Measurements from ENCODE around the gene SCN10A. TPM values are rescaled to one million over a fixed set of nuclear protein-coding genes. Genes with fewer than 3 reads are reported as not detected.

Gene SCN10A
- total and polyA plus RNA-seq, 9 of the 15 experiments (the other 6 are each of a cell fraction or from before 2014, with no cell fraction given) = not detected

DNA sequence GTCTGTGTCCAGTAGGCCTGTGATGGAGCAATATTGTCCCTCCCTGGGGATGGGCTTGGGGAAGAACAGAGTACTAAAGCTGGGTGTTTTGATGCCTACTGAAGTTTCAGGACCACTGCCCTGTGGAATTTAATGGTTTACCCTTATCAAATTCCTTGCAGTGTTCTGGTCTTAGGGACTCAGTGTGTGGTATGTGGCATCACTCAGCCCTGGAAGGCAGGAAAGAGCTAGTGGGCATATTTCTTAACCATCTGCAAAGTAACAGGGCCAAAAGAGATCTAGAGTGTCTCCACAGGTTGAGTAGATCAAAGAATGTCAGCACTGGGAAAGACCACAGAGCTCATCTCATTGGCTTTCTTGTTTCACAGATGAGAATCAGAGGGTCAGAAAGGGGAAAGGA is 11.8 kb upstream of the SCN10A start:
- Histone ChIP-seq H3K36me3 (ENCODE audit: control insufficient read depth, insufficient read depth, low read length) (no peaks in the 10 kb centered on the region), H4K20me1 (replicated peaks; ENCODE audit: control insufficient read depth, insufficient read depth, low read length) (no peaks in the 10 kb centered on the region; the same call in 1 of the 2 replicates), H3K27ac (ENCODE audit: extremely low read depth, low read depth, low read length) (no peak overlapping the region), H3K9me3 (replicated peaks; ENCODE audit: control insufficient read depth, insufficient read depth, low read depth, low read length) (no peaks in the 10 kb centered on the region), H2AFZ (ENCODE audit: low read depth, low read length) (no peak overlapping the region), H3K9me1 (ENCODE audit: control insufficient read depth, insufficient read depth, low read length) (no peaks in the 10 kb centered on the region), H3K79me2 (ENCODE audit: control insufficient read depth, insufficient read depth, low read length) (no peaks in the 10 kb centered on the region), H3K9ac (ENCODE audit: insufficient read depth in 1 of 2, low read depth in 2 of 2, low read length in 2 of 2) (no peak overlapping the region), H3K4me2 (ENCODE audit: insufficient read depth, low read length) (no peak overlapping the region), H3K4me1 (replicated peaks in 1 of 2; ENCODE audit: control insufficient read depth in 2 of 2, insufficient read depth in 2 of 2, low read length in 2 of 2) (no peaks in the 10 kb centered on the region), H3K27me3 (ENCODE audit: control insufficient read depth in 2 of 2, insufficient read depth in 2 of 2, low read length in 2 of 2) (peaks cover 0 to 9% of the 10 kb centered on the region in 2 experiments; a peak in 3 of 5 replicates), H3K4me3 (no peak overlapping the region)
- in situ Hi-C loops (cut with MboI) (no loop called here), intact Hi-C loops (cut with micrococcal nuclease) (no loop called here)
- BruUV-seq (replicated peaks) = no TSS peak
- CTCF ChIA-PET (ENCODE audit: low intra/inter-chr PET ratio) = no interaction called here
- no peak for TF ChIP-seq CBX1 (IDR thresholded peaks at IDR 0.05; ENCODE audit: low read depth)
- no peak for TF ChIP-seq ZNF408 (CRISPR knock-in tag; IDR thresholded peaks at IDR 0.05; ENCODE audit: low read depth)
- POLR2A ChIA-PET = no interaction called here
- DNase-seq (ENCODE audit: extremely low read depth in 1 of 4, low spot score in 3 of 4) = no peak
- no peak for ATAC-seq
- FAIRE-seq = no peak

GRCh38 chr3:38826001-38826400 is 10.0 kb upstream of the SCN10A start:
- FAIRE-seq (no peak), ATAC-seq (no peak), DNase-seq (ENCODE audit: extremely low read depth in 1 of 4, low spot score in 3 of 4) (no peak)
- CTCF ChIA-PET (ENCODE audit: low intra/inter-chr PET ratio) = interaction anchor here (0.5 kb wide), 1 partner anchor 550 kb away, joined by 3 read pairs; no protein-coding TSS in a partner anchor
- Histone ChIP-seq H3K27ac (ENCODE audit: extremely low read depth, low read depth, low read length) (no peak overlapping the region), H2AFZ (ENCODE audit: low read depth, low read length) (no peak overlapping the region), H3K27me3 (ENCODE audit: control insufficient read depth in 2 of 2, insufficient read depth in 2 of 2, low read length in 2 of 2) (peaks cover 0 to 9% of the 10 kb centered on the region in 2 experiments; a peak in 3 of 5 replicates), H3K4me1 (replicated peaks in 1 of 2; ENCODE audit: control insufficient read depth in 2 of 2, insufficient read depth in 2 of 2, low read length in 2 of 2) (no peaks in the 10 kb centered on the region), H3K79me2 (ENCODE audit: control insufficient read depth, insufficient read depth, low read length) (no peaks in the 10 kb centered on the region), H3K4me2 (ENCODE audit: insufficient read depth, low read length) (no peak overlapping the region), H3K4me3 (no peak overlapping the region), H3K36me3 (ENCODE audit: control insufficient read depth, insufficient read depth, low read length) (no peaks in the 10 kb centered on the region), H3K9me3 (replicated peaks; ENCODE audit: control insufficient read depth, insufficient read depth, low read depth, low read length) (no peaks in the 10 kb centered on the region), H3K9ac (ENCODE audit: insufficient read depth in 1 of 2, low read depth in 2 of 2, low read length in 2 of 2) (no peak overlapping the region), H4K20me1 (replicated peaks; ENCODE audit: control insufficient read depth, insufficient read depth, low read length) (no peaks in the 10 kb centered on the region; the same call in 1 of the 2 replicates), H3K9me1 (ENCODE audit: control insufficient read depth, insufficient read depth, low read length) (no peaks in the 10 kb centered on the region)
- in situ Hi-C loops (cut with MboI) (no loop called here), intact Hi-C loops (cut with micrococcal nuclease) (no loop called here)
- 0% methylated on average over 2 of the region's 2 CpGs for WGBS (ENCODE audit: insufficient coverage, low coverage, missing lambda C conversion rate)
- BruUV-seq (replicated peaks) = no TSS peak
- POLR2A ChIA-PET = no interaction called here
- TF ChIP-seq ZFPM2 (CRISPR knock-in tag; IDR thresholded peaks at IDR 0.05) (no peak), ZNF512 (tag; IDR thresholded peaks at IDR 0.05) (no peak), ZNF764 (CRISPR knock-in tag; IDR thresholded peaks at IDR 0.05; ENCODE audit: low read depth) (no peak), LCOR (CRISPR knock-in tag; IDR thresholded peaks at IDR 0.05) (no peak), SRSF3 (IDR thresholded peaks at IDR 0.05; ENCODE audit: insufficient read depth, low read length) (no peak), NRF1 (conservative IDR thresholded peaks at IDR 0.05 in 1 of 2, IDR thresholded peaks at IDR 0.05 in 1 of 2) (no peak), RREB1 (CRISPR knock-in tag; IDR thresholded peaks at IDR 0.05) (no peak), TAF9B (IDR thresholded peaks at IDR 0.05; ENCODE audit: partially characterized antibody) (no peak)
